GOT3 (cell line): ENCODE data around the gene RNF2.
"Not testable (repeated sequence)": the region's sequence is repeated elsewhere in the genome, so short reads cannot be mapped to it uniquely, and the experiment has no call there.

Experiments used
- DNase-seq: peaks from one replicate; lab custom pipeline; 2025; ENCODE audit warnings: mixed read lengths; lab: John Stamatoyannopoulos, UW

Gene RNF2

GRCh38 chr1:185050823-185051451, 5.6 kb downstream of the RNF2 start:
- DNase-seq, result no peak

- DNase-seq, result no peak
These were observed 7.8 kb downstream of the RNF2 start for GRCh38 chr1:185053204-185053603.

GRCh38 chr1:185054365-185055060, 9.2 kb downstream of the RNF2 start:
- DNase-seq, result no peak

- DNase-seq, result no peak
These were observed 12.8 kb downstream of the RNF2 start for GRCh38 chr1:185058110-185058509.

GRCh38 chr1:185058876-185059275, 13.5 kb downstream of the RNF2 start:
- no peak for DNase-seq

GRCh38 chr1:185059950-185060571, 14.7 kb downstream of the RNF2 start:
- no peak for DNase-seq

GRCh38 chr1:185062710-185063370, 17.5 kb downstream of the RNF2 start:
- no peak for DNase-seq

- no peak for DNase-seq
These were observed 18.4 kb downstream of the RNF2 start for GRCh38 chr1:185063719-185064118.

GRCh38 chr1:185065006-185065405, 19.6 kb downstream of the RNF2 start:
- DNase-seq, result not testable (repeated sequence)

- DNase-seq, result no peak
These were observed 20.8 kb downstream of the RNF2 start for GRCh38 chr1:185066181-185066580.

- DNase-seq, result no peak
These were observed 23.0 kb downstream of the RNF2 start for GRCh38 chr1:185068341-185068740.

GRCh38 chr1:185069202-185069772, 23.9 kb downstream of the RNF2 start:
- DNase-seq, result no peak

- DNase-seq, result no peak
These were observed 24.7 kb downstream of the RNF2 start for GRCh38 chr1:185070051-185070450.

GRCh38 chr1:185073725-185074124, 28.4 kb downstream of the RNF2 start:
- no peak for DNase-seq

GRCh38 chr1:185074307-185074706, 28.9 kb downstream of the RNF2 start:
- no peak for DNase-seq

- DNase-seq, result no peak
These were observed 30.1 kb downstream of the RNF2 start for GRCh38 chr1:185075476-185075875.

GRCh38 chr1:185077374-185077773, 32.0 kb downstream of the RNF2 start:
- DNase-seq, result no peak

- no peak for DNase-seq
These were observed 35.1 kb downstream of the RNF2 start for GRCh38 chr1:185080422-185080821.

GRCh38 chr1:185083818-185084217, 38.5 kb downstream of the RNF2 start:
- DNase-seq, result no peak

- DNase-seq, result no peak
These were observed 41.7 kb downstream of the RNF2 start for GRCh38 chr1:185087101-185087500.

GRCh38 chr1:185087746-185088145, 42.4 kb downstream of the RNF2 start:
- DNase-seq, result no peak

GRCh38 chr1:185091480-185091879, 46.1 kb downstream of the RNF2 start:
- DNase-seq, result no peak
